Fibroblast of skin of left quadriceps (primary cell): ENCODE results near the gene HIBADH.
"Not testable (repeated sequence)": the region's sequence is repeated elsewhere in the genome, so short reads cannot be mapped to it uniquely, and the experiment has no call there.

Source experiments
- DNase-seq, 2 experiments: peaks; one replicate each; pipeline ENCODE4 v3.0.0-alpha.2; 2013; ENCODE audit warnings: low read depth in 2 of 2

Gene HIBADH

DNA sequence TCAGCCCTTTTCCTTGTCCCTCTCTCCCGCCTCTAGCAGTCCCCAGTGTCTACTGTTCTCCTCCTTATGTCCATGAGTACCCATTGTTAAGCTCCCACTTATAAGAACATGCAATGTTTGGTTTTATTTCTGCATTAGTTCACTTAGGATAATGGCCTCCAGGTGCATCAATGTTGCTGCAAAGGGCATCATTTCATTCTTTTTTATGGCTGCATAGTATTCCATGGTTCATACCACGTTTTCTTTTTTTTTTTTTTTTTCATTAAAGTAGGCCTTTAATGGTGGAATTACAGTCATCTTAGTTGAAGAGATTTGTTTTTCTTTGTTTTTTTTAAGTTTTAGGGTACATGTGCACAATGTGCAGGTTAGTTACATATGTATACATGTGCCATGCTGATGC is 160.8 kb downstream of the HIBADH start:
- DNase-seq = not testable (repeated sequence)

DNA sequence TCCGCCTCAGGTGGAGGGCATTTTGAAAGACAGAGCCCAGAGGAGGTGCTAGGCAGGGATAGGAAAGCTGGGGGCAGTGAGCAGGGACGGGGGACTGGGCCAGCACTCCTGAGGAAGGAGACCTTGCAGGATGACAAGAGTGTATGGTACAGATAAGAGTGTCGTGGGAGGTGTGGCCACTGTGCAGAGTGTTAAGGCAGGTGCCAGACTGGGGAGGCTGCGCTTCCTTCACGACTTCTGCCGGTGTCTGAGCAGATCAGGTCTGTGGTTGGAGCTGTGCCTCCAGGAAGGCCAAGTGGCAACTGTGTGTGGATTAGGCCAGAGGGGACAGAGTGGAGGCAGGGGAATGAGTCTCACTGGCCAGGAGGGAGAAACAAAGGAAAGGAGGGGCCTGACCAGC is 161.7 kb downstream of the HIBADH start:
- DNase-seq = no peak

DNA sequence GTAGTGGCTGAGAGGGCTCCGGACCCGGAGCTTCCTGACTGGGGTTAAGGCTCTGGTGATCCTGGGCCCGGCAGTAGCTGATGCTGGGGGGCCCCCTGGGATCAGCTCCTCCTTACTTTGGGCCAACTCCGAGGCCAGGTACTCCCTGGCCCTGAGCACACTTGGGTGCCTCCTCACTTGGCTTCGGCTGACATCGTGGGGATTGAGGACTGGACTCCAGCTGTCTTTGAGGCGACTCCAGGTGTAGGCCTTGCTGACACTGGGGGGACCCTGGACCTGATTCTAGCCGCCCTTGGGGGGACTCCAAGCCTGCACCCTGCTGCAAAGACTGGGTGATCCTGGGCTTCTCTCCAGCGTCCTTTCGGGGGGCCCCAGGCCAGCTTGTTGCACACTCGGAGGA is 170.5 kb downstream of the HIBADH start:
- no peak for DNase-seq

DNA sequence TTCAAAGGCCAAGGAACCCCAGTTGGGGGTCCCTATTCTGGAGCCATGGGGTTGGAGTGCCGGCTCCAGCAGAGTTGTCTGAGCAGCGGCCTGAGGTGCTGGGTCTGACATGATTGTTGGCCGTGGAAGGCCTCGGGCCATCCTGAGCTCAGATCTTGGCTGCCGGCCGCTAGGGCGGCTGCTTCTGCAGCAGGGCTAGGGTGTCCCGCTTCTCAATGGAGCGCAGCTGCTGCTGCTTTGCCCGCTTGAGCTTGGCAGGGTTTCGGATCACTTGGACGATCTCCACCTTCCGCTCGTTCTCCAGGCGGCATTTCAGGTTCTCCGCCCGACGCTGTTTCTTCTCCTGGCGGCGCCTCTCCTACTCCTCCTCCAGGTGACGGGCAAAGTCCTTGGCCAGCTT is 171.1 kb downstream of the HIBADH start:
- no peak for DNase-seq

DNA sequence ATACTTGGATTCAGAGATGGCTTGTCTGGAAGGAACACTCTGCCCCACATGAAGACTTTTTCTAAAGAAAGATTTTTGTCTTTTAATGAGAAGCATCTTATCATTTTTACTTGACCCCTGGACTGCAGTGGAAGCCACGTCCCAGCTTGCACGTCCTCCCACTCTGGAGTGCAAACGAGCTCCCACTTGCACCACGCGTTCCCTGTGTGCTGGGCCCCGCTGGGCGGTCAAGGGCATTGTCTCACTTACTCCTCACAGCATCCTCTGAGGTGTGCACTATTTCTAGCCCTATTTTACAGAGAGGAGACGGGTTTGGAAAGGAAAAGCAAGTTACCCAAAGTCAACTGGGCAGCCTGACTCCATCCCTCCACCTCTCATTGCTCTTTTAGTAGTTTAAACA is 175.2 kb downstream of the HIBADH start:
- no peak for DNase-seq

DNA sequence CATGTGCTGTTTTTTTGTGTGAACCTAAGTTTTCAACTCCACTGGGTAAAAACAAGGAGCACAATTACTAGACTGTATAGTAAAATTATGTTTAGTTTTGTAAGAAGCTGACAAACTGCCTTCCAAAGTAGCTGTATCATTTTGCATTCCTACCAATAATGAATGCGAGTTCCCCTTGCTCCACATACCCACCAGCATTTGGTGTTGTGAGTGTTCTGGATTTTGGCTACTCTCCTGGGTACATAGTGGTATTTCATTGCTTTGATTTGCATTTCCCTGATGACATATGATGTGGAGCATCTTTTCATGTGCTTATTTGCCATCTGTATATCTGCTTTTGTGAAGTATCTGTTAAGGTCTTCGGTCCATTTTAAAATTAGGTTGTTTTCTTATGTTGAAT is 178.2 kb downstream of the HIBADH start:
- no peak for DNase-seq

GRCh38 chr7:27482219-27482618 is 180.5 kb downstream of the HIBADH start:
- no peak for DNase-seq

- DNase-seq = no peak
Observed at GRCh38 chr7:27478556-27478955, 184.1 kb downstream of the HIBADH start.

DNA sequence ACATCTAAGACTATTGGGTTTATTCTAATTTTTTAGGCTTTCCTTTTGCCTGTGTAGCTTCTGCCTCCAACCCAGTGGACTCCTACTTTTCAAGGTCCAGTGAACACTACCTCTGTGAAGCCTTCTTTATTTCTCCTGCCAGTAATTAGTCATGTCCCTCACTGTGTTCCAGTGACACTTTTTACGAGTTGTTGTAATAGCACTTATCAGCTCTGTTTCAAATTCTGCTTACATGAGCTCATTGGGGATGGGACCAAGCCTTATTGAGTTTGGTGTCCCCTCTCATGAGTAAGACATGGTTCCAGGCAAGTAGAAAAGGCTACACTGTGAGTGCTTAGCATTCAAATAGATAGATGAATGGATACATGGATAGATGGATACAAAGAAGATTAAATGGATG is 184.6 kb downstream of the HIBADH start:
- no peak for DNase-seq

DNA sequence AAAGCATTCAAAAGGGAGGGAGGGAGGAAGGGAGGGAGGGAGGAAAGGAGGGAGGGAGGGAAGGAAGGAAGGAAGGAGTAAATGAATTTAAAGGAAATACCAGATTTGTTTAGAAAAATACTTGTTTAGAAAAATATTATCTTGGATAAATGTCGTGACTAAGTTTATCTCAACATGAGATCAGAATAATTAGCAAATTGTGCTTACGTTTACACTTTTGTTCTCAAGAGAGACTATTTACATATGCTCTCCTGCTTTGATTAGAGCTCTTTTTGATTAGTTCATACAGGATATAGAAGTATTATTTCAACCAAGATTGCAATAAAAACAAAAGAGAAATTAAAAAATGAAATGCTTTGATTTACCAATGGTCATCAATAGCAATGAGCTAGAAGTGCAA is 186.2 kb downstream of the HIBADH start:
- no peak for DNase-seq
